ENCODE results near the gene SH3RF1. TPM values are rescaled to one million over a fixed set of nuclear protein-coding genes. Genes with fewer than 3 reads are reported as not detected.

The SH3RF1 gene
- total RNA-seq, 2 donors from 2014 or later = 66.1 to 76.6 TPM

DNA sequence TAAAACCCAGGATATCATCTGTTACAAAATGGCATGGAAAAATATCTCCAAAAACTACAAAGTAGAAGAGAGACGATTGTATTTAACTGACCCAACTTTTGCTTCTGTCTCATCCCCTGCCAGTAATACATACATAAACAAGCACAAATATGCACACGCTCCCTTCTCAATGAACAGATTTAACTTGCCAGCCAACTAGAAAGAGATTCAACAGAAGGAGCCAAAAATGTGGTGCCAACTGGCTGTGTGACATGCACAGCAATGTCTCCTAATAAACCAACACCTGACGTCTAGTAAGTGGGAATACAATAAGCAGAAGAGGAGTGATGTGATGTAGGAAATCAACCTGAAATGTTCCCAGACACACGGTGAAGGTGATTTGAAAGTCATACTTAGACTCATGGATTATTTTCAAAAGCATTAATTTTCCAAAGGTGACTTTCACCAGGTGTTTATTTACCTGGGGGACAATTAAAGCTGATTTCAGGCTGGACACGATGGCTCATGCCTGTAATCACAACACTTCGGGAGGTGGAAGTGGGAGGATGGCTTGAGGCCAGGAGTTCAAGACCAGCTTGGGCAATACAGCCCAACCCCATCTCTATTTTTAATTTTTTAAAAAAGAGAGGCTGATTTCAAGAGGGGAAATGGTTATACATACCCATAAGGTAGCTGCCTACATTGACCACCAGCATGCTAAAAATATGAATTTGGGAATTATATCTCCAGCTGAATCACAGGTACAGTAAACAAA is 33.7 kb downstream of the SH3RF1 start:
- intact Hi-C loops (cut with DNase I, micrococcal nuclease) = no loop called here

DNA sequence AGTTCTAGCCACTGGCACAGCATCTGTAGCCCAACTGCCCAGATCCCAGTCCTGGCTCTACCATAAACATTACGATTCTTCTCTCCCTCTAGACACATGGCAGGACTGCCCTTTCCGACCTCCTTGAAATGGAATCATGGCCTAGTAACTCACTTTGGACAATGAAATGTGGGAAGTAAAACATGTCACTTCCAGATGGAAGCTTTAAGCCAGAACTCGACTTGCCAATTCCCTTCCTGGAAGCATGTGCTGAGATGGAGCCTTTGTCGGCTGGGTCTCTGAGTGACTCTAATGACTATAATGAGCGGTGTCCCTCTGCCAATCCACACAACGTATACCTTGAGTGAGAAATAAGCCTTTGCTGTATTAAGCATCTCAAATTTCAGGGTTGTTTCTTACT is 34.7 kb downstream of the SH3RF1 start:
- no peak for ATAC-seq
- no peak for DNase-seq
- intact Hi-C loops (cut with DNase I, micrococcal nuclease) = no loop called here

More for the DNA sequence above, 33.7 kb downstream of the SH3RF1 start:
- ATAC-seq (no peak), DNase-seq (no peak)

DNA sequence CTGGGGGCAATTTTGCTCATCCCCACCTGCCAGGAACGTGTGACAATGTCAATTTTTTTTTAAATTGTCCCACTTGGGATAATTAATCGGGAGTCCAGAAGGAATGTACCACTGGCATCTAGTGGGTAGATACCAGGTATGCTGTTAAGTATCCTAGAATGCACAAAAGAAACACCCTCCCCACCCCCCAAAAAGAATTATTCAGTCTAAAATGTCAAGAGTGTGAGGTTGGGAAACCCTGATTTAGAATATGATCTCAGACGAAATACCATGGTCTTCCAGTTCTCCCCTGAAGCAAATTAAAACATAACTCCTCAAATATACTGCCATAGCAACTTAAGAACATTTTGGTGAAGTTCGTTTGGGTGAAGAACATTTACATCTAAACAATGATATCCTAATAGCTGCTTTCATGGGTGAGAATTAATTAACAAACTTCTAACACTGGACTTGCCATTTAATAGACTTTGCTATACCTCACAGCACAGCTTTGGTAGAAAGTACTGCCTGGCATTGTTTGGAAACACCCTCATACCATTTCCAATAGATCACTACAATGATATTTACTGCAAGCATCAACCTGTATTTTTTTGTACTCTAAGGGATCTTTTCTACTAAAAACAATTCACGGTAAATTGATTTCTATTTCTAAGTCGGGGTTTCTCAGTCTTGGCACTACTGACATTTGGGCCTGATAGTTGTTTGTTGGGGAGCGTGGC is 36.5 kb downstream of the SH3RF1 start:
- DNase-seq = no peak
- no peak for ATAC-seq
- intact Hi-C loops (cut with DNase I, micrococcal nuclease) = no loop called here

DNA sequence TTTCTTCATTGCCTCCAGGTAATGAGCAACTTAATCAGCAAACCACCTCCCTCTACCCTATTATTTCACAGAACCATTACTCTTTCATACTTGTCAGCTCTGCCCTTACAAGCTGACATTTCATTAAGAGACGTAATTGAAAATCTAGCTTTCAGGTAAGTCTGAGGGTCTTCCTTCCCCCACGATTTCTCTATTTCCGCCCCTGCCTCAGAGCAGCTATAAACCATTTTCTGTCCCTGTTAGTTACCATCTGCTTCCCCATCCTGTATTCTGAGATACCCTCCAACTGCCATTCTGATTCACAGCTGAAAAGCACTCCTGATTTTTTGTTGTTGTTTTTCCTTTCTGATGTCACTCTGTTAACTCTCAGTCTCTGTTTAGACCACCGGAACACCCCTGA is 37.1 kb downstream of the SH3RF1 start:
- intact Hi-C loops (cut with DNase I, micrococcal nuclease) = no loop called here
- ATAC-seq (no peak), DNase-seq (no peak)

DNA sequence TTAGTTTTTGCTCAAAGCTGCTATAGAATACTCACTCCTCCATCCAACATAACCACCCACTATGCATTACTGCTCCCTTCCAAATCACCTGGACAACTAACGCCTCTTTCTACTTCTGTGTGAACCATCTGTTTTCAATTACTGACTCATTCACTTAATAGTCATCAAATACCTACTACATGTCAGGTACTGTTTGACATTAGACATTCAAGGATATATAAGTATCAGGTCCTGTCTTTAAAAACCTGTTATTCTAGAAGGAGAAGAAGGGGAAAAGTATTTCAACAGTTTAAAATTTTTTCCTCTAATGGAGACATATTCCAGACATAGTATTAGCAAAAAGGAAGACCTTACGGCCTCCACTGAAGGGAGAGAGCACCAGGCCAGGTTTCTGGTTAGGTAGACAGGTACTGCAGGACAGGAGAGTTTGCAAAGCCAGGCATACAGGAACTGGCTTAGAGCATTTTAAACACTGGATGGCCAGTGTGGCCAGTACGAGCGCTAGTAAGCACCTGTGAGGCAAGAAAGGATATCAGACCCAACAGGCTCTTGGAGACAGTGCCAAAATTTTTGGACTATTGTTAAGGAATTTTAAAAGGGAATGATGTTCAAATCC is 39.0 kb downstream of the SH3RF1 start:
- ATAC-seq = no peak
- intact Hi-C loops (cut with DNase I, micrococcal nuclease) = no loop called here

DNA sequence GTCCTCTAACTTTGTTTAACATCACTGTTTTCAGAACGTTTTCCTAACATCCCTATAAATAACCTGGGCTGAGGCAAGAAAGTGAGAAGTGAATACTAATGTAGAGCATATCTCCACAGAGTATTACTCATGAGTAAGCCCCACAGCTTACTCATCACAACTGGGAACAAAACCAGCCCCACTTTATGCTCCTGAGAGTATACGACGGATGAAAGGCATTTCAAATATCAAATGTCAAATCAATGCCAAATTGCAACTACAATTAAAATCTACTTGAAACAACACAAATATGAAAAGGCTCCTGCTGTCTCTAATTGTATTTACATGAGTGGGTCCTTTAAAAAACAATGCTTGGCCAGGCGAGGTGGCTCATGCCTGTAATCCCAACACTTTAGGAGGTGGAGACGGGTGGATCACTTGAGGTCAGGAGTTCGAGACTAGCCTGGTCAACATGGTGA is 41.2 kb downstream of the SH3RF1 start:
- ATAC-seq (no peak), DNase-seq (no peak)
- intact Hi-C loops (cut with DNase I, micrococcal nuclease) = no loop called here

More for the DNA sequence above, 39.0 kb downstream of the SH3RF1 start:
- DNase-seq = no peak

DNA sequence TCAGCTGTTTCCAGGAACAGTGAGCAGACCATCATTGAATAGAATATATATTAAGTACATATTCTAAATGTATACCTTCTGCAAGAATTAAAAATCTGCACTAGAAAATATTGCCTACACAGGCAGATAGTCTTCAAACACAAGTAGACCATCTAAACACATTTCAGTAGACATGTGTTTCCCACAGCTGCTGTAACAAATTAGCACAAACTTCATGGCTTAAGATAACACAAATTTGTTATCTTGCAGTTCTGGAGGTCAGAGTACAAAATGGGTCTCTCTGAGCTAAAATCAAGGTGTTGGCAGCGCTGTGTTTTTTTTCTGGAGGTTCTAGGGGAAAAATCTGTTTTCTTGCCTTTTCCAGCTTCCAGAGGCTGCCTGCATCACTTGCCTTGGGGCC is 42.7 kb downstream of the SH3RF1 start:
- no peak for DNase-seq
- ATAC-seq = no peak
- intact Hi-C loops (cut with DNase I, micrococcal nuclease) = no loop called here

DNA sequence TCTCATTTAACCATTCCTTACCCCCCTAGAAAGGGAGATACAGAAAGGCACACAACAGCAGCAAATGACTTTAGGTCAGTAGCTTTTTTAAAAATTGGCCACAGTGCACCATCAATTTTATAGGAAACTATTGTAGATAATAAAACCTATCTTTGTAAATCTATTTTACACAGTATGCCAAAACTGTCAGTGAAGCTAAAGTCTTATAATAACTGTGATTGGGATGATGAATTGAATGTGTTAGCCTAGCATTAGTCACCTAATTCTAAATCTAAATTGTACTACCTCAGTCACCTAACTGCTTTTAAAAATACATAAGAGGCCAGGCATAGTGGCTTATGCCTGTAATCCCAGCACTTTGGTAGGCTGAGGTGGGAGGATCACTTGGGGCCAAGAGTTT is 44.2 kb downstream of the SH3RF1 start:
- intact Hi-C loops (cut with DNase I, micrococcal nuclease) = no loop called here
- DNase-seq = no peak
- ATAC-seq = no peak

DNA sequence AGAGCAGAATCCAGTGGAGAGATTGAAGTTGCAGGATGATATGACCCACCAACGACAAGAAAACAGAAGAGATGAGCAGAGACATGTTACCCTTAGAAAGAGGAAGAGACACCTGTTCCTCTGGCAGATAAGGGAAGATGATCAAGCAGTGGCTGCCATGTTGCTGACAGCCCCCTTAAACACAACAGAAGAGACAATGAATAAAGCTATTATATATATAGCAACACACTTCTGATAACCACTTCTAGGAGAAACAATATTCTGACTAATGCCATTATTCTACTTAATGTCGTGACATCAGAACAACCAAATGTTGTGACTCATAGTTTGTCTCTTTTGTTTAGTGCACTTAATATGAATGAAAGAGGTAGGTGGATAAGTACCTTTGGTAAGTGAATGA is 44.9 kb downstream of the SH3RF1 start:
- DNase-seq = no peak
- intact Hi-C loops (cut with DNase I, micrococcal nuclease) = no loop called here
- ATAC-seq = no peak

DNA sequence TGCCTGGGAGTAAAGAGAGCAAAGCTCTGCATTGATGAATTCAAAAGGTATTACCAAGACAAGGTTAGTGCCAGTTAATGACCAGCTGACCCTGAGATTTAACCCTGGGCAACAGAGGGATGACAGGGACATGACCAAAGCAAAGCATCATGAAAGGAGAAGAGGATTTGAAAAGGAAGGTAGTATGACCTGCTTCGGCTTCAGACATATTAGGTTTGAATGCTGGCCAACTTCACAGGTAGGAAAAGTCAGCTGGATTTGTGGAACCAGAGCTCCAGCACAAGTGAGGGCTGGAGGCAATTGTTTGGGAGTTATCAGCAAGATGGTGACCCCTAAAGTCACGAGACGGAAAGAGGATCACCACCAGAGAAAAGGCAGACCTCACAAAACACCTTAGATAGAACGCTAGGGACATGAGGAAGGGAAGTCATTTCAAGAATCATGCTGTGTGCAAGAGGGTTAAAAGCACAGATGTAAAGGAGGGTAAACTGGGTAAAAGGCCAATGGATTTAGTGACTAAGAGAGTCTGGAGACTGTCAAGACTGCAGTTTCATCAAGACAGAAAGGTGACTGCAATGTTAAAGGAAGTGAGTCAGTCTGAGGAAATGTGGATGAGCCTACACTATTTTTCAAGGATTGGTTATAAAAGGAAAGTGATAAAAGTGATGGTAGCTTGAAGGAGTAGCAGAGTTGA is 45.6 kb downstream of the SH3RF1 start:
- intact Hi-C loops (cut with DNase I, micrococcal nuclease) = no loop called here
- DNase-seq (no peak), ATAC-seq (peak; percentile 63)

DNA sequence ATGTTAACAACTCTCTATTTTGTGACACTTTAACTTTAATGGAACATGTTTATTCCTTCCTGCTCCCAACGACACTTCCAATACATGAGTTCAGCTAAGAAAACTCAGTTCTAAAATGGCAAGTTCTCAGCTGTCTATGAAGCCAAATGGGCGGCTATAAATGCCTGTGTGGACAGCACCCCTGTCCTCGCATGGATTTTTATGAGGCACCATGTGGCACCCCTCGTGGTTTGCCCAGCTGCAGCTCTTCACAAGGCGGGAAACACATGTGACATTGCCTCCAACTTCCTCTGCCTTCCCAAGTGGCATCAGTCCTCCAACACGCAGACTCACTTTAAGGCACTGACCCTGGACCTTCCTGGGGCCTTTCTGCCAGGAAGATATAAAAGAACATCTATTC is 48.0 kb downstream of the SH3RF1 start:
- DNase-seq (peak; percentile 51 to 80), ATAC-seq (peak; percentile 72)

DNA sequence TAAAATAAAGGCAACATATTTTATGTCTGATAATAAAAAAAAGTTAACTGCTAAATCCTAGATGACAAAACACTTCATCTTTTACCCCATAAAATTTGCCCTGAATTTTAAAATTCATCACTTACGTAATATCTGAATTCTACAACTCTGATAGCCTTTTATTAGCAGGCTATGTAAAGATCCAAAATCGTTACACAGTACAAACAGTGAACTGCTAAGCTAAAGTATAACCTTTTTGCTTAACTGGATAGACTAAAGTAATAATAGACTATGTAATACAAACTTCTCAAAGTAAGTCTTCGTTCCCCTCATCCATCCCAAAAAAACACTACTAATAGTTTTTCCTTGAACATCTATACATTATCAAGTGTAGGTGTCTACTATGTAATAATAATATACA is 49.1 kb downstream of the SH3RF1 start:
- intact Hi-C loops (cut with DNase I, micrococcal nuclease) = no loop called here
- no peak for ATAC-seq
- DNase-seq = no peak

More for the DNA sequence above, 48.0 kb downstream of the SH3RF1 start:
- intact Hi-C loops (cut with DNase I, micrococcal nuclease) = no loop called here

DNA sequence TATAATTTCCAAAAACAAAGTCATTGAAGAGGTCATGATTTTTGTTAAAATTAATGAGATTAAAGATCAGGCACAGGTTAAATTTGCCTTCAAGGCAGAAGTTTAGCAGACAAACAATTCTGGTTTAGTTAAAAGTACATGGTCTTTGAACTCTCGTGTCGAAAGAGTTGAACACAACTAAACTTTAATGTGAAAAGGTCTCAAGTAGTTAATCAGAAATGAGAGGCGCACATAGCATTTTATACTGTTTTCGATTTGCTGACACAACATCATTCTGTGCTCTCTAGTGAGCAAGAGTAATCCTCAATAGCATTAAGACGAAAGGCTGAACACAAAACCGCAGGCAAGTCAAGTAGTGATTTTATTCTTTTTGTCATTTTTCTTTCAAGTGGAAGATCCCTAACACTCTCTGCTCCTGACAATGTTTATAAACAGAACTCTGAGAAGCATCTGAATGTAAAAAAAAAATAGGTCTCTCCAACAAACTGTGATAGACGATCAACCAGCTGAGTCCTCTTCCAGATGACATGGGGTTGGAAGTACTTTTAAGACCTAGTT is 49.8 kb downstream of the SH3RF1 start:
- DNase-seq (no peak), ATAC-seq (no peak)
- intact Hi-C loops (cut with DNase I, micrococcal nuclease) = no loop called here

DNA sequence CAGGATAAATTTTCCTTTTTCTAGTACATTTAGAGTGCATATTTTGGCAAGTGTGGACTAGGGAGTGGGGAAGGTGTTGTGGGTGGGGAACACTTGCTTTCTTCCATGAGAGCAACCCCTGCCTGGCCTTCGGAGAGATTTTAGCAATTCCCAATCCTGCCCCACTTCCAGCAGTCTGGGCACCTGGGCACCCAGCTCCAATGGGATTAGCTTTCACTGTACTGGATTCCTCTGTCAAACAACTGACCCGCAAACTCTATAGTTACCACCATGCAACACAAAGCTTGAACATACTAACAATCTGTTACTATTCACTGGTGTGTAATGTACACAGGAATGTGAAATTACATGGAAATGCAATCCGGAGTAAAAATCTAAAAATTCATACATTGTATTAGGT is 50.3 kb downstream of the SH3RF1 start:
- intact Hi-C loops (cut with DNase I, micrococcal nuclease) = no loop called here
- ATAC-seq = no peak
- DNase-seq = no peak

DNA sequence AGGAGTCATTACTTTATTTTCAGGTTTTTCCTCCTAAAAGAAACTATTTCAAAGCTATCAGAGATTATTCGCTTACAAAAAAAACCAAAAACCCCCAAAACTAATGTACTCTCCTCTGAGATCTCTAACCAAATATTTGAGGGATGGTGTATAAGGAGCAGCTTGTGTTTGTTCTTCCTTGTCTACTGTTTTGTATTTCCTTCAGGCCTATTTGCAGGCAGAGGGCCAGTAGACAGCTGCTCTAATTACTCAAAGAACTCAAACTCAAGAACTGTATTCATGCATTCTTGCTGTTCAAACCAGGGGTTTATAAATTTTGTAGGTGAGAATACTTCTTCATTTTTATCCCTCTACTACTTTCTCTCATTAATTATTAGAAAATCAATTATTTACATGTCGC is 51.3 kb downstream of the SH3RF1 start:
- intact Hi-C loops (cut with DNase I, micrococcal nuclease) = no loop called here
- ATAC-seq = peak; percentile 39
- DNase-seq = peak in 1 of 2 donors; percentile 25

DNA sequence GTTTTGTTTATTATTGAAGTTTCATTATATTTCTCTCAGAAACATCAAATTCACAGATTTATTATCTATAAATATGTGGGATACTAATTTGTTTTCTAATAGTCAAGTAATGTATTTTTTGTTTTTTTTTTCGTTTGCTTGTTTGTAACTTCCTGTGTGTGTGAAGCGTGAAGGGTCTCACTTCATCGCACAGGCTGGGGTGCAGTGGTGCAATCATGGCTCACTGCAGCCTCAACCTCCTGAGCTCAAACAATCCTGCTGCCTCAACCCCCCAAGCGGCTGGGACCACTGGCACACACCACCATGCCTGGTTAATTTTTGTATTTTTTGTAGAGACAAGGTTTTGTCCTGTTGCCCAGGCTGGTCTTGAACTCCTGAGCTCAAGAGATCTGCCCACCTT is 55.1 kb downstream of the SH3RF1 start:
- DNase-seq (no peak), ATAC-seq (no peak)
- intact Hi-C loops (cut with DNase I, micrococcal nuclease) = no loop called here

DNA sequence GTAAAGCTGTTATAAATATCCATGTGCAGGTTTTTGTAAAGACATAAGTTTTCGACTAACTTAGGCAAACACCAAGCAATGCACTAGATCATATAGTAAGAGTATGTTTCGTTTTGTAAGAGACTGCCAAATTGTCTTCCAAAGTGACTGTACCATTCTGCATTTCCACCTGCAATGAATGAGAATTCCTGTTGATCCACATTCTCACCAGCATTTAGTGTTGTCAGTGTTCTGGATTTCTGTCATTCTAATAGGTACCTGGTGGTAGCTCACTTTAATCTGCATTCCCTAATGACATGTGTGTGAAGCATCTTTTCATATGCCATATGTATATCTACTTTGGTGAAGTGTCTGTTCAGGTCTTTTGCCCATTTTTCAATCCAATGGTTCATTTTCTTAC is 57.8 kb downstream of the SH3RF1 start:
- ATAC-seq (no peak), DNase-seq (no peak)
- intact Hi-C loops (cut with DNase I, micrococcal nuclease) = no loop called here

DNA sequence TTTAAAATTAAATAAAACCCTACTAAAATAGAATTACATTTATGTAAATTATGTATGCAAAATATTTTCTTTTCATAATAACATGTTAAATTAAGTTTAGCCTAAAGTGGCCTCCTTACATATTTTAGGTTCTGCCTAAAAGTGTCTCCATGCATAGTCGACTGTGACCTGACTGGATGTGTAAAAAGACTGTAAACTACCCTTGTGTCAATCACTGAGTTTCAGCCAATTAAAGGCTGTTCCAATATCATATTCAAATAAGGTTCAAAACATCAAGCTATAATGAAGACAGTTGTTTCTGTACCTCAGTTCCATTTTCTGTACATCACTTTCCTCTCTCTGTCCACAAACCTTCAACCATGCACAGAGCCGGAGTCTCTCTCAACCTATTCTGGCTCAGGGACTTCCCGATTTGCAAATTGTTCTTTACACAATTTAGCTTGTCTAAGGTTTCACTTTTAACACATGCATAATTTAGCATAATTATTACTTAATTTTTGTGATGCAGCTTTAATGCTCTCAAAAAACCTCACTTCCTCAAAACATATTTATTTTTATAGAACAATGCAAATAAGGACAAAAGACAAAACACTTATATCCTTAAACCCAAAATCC is 60.1 kb downstream of the SH3RF1 start:
- intact Hi-C loops (cut with DNase I, micrococcal nuclease) = no loop called here
- ATAC-seq (no peak), DNase-seq (no peak)

DNA sequence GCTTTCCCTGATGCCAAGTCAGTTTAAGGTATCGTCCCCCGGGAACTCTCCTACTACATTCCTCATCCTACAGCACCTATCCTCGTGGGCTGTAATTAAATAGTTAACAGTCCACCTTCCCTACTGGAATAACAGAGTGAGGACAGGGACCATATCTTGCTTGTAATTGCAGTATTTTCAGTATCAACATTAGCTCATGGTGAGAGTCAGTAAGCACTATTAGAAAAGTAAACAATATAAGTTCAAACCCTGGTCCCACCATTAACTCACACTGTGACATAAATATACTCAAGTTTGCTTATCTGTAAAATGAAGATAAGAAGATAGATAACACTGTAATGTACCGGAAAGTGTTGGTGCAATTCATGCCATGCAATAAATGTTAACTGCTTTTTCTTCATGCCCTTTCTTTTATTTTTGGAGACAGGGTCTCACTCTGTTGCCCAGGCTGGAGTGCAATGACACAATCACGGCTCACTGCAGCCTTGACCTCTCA is 61.3 kb downstream of the SH3RF1 start:
- intact Hi-C loops (cut with DNase I, micrococcal nuclease) = no loop called here
- ATAC-seq (peak; percentile 96), DNase-seq (no peak)
